WTC11 (cell line): ENCODE data around the gene NOM1. TPM values are rescaled to one million over a fixed set of nuclear protein-coding genes. Genes with fewer than 3 reads are reported as not detected.
"Not testable (repeated sequence)": the region's sequence is repeated elsewhere in the genome, so short reads cannot be mapped to it uniquely, and the experiment has no call there.

ENCODE experiments used
- ATAC-seq: fragments of 200-7000 bp; cut with Tn5 transposase; 2 replicates; pipeline ENCODE4 v1.10.0; 2021; ENCODE audit warnings: mild to moderate bottlenecking, moderate library complexity
- CTCF ChIA-PET: fragments of 300-600 bp; sonication (Branson Sonifier 250); formaldehyde crosslinking; loops from one replicate; lab custom pipeline; 2021; ENCODE audit warnings: antibody characterized with exemption; lab: Charles Lee
- POLR2A ChIA-PET: fragments of 350-600 bp; sonication (Branson Sonifier 250); formaldehyde crosslinking; loops from one replicate; lab custom pipeline; 2021; ENCODE audit warnings: antibody characterized with exemption; lab: Charles Lee
- DNase-seq: peaks from one replicate; pipeline ENCODE4 v3.0.0; 2021; ENCODE audit warnings: low spot score
- H3K27ac Mint-ChIP-seq: 2 replicates; pipeline ENCODE4 v1.8.0; 2021; ENCODE audit warnings: mixed read lengths
- H3K27me3 Mint-ChIP-seq: 2 replicates; pipeline ENCODE4 v1.8.0; 2021; ENCODE audit warnings: low read depth, mild to moderate bottlenecking, moderate library complexity, mixed read lengths
- H3K36me3 Mint-ChIP-seq: 2 replicates; pipeline ENCODE4 v1.8.0; 2021; ENCODE audit warnings: mixed read lengths
- H3K4me1 Mint-ChIP-seq: 2 replicates; pipeline ENCODE4 v1.8.0; 2022; ENCODE audit warnings: mixed read lengths
- H3K4me3 Mint-ChIP-seq: 2 replicates; pipeline ENCODE4 v1.8.0; 2021; ENCODE audit warnings: mild to moderate bottlenecking, moderate library complexity, mixed read lengths
- H3K9me3 Mint-ChIP-seq: 2 replicates; pipeline ENCODE4 v1.8.0; 2021; ENCODE audit warnings: mixed read lengths
- CREB1 ChIP-seq: sonication (generic); formaldehyde crosslinking; IDR thresholded peaks from 2 replicates; pipeline ENCODE4 v1.8.0; 2023; ENCODE audit warnings: mild to moderate bottlenecking, missing genetic modification reagents
- HMGA2 ChIP-seq: fragments of 250-450 bp; sonication (Bioruptor Pico); IDR thresholded peaks from 2 replicates; pipeline ENCODE4 v1.4.0; 2021; ENCODE audit warnings: mild to moderate bottlenecking, moderate library complexity
- MXD4 ChIP-seq: fragments of 250-450 bp; sonication (Bioruptor Pico); IDR thresholded peaks from 2 replicates; pipeline ENCODE4 v1.8.0; 2021; ENCODE audit warnings: mild to moderate bottlenecking, moderate library complexity, borderline replicate concordance
- OVOL2 ChIP-seq: fragments of 250-450 bp; sonication (Bioruptor Pico); IDR thresholded peaks from 2 replicates; pipeline ENCODE4 v1.9.0; 2021; ENCODE audit warnings: mild to moderate bottlenecking, borderline replicate concordance
- TP53 ChIP-seq: sonication (generic); formaldehyde crosslinking; IDR thresholded peaks from 2 replicates; pipeline ENCODE4 v1.8.1; 2023; ENCODE audit warnings: mild to moderate bottlenecking, missing genetic modification reagents
- ZBTB21 ChIP-seq: sonication (generic); formaldehyde crosslinking; IDR thresholded peaks from 2 replicates; pipeline ENCODE4 v1.8.1; 2023; ENCODE audit warnings: mild to moderate bottlenecking, missing genetic modification reagents, borderline replicate concordance
- ZNF219 ChIP-seq: sonication (generic); formaldehyde crosslinking; IDR thresholded peaks from 2 replicates; pipeline ENCODE4 v1.8.0; 2023; ENCODE audit warnings: missing genetic modification reagents, mild to moderate bottlenecking, borderline replicate concordance
- ZNF232 ChIP-seq: sonication (generic); formaldehyde crosslinking; IDR thresholded peaks from 2 replicates; pipeline ENCODE4 v1.8.0; 2022; ENCODE audit warnings: mild to moderate bottlenecking, missing genetic modification reagents
- ZNF263 ChIP-seq: sonication (generic); formaldehyde crosslinking; IDR thresholded peaks from 2 replicates; pipeline ENCODE4 v1.8.1; 2022; ENCODE audit warnings: low read depth, mild to moderate bottlenecking, moderate library complexity, missing genetic modification reagents
- total RNA-seq: library from RNA; stranded (reverse); gene quantifications from 3 replicates; pipeline ENCODE4 v1.2.3, GENCODE V29; 2021
- TF ChIP-seq, protein P1 (sequence below): fragments of 250-450 bp; sonication (Bioruptor Pico); IDR thresholded peaks from 2 replicates; pipeline ENCODE4 v1.9.0; 2021; ENCODE audit warnings: mild to moderate bottlenecking, borderline replicate concordance
- TF ChIP-seq, protein P2 (sequence below): fragments of 250-450 bp; sonication (Bioruptor Pico); IDR thresholded peaks from 2 replicates; pipeline ENCODE4 v2.1.2; 2022; ENCODE audit warnings: mild to moderate bottlenecking, moderate library complexity
- TF ChIP-seq, protein P3 (sequence below): sonication (generic); formaldehyde crosslinking; IDR thresholded peaks from 2 replicates; pipeline ENCODE4 v1.8.0; 2023; ENCODE audit warnings: mild to moderate bottlenecking, missing genetic modification reagents
- TF ChIP-seq, protein P4 (sequence below): sonication (generic); formaldehyde crosslinking; IDR thresholded peaks from 2 replicates; pipeline ENCODE4 v1.8.1; 2023; ENCODE audit warnings: mild to moderate bottlenecking, missing genetic modification reagents, moderate library complexity
- TF ChIP-seq, protein P5 (sequence below): sonication (generic); formaldehyde crosslinking; IDR thresholded peaks from 2 replicates; pipeline ENCODE4 v1.8.1; 2022; ENCODE audit warnings: missing genetic modification reagents, borderline replicate concordance
- TF ChIP-seq, protein P6 (sequence below): fragments of 250-450 bp; sonication (Bioruptor Pico); conservative IDR thresholded peaks from 2 replicates; pipeline ENCODE4 v1.9.0; 2021; ENCODE audit warnings: mild to moderate bottlenecking
- TF ChIP-seq, protein P7 (sequence below): fragments of 200-600 bp; IDR thresholded peaks from 2 replicates; pipeline ENCODE4 v1.8.0; 2022; ENCODE audit warnings: antibody characterized with exemption
- TF ChIP-seq, protein P8 (sequence below): sonication (generic); formaldehyde crosslinking; IDR thresholded peaks from 2 replicates; pipeline ENCODE4 v1.8.0; 2022; ENCODE audit warnings: mild to moderate bottlenecking, missing genetic modification reagents
- TF ChIP-seq, protein P9 (sequence below): fragments of 250-450 bp; sonication (Bioruptor Pico); IDR thresholded peaks from 2 replicates; pipeline ENCODE4 v1.9.0; 2021; ENCODE audit warnings: mild to moderate bottlenecking

The NOM1 gene
- total RNA-seq, 1 experiment from 2014 or later: 38.5 TPM

DNA sequence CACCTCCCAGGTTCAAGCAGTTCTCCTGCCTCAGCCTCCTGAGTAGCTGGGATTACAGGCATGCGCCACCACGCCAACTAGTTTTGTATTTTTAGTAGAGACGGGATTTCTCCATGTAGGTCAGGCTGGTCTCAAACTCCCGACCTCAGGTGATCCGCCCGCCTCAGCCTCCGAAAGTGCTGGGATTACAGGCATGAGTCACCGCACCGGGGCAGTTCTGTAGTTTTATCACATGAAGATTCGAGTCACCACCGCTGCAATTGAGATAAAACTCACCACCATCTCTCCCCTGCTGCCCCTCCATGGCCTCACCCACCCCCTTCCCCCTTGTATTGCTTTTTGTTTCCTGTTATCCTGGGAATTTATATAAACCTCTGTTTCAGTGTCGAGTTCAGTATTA lies 3.7 kb downstream of the NOM1 start:
- peaks cover 56% of the 10 kb centered on the region for H3K36me3 Mint-ChIP-seq
- DNase-seq, ATAC-seq, H3K27me3 Mint-ChIP-seq, H3K27ac Mint-ChIP-seq, POLR2A ChIA-PET, H3K4me3 Mint-ChIP-seq, CTCF ChIA-PET, H3K9me3 Mint-ChIP-seq: not testable (repeated sequence)
- peaks cover 24% of the 10 kb centered on the region for H3K4me1 Mint-ChIP-seq

DNA sequence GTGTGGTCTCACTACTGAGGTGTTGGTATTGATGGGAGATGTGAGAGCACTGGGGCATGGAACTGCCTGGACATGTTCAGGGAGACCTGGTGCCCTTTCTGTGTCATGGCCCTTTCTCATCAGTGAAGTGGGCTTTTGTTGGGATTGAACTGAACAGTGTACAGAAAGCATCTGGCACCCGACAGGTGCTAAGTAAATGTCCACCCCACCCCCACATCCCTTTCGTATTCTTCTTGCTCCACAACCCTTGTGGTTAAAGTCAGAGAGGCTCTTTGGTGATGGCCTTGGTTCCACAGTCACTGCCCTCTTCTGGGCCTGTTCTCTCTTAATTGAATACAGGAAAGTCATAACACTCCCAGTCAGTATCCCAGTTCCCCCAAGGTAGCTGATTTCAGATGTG lies 5.4 kb downstream of the NOM1 start:
- peaks cover 70% of the 10 kb centered on the region for H3K36me3 Mint-ChIP-seq
- ATAC-seq: no peak
- no peak for DNase-seq
- ChIA-PET POLR2A (no interaction called here), CTCF (no interaction called here)
- TF ChIP-seq, protein P1, sequence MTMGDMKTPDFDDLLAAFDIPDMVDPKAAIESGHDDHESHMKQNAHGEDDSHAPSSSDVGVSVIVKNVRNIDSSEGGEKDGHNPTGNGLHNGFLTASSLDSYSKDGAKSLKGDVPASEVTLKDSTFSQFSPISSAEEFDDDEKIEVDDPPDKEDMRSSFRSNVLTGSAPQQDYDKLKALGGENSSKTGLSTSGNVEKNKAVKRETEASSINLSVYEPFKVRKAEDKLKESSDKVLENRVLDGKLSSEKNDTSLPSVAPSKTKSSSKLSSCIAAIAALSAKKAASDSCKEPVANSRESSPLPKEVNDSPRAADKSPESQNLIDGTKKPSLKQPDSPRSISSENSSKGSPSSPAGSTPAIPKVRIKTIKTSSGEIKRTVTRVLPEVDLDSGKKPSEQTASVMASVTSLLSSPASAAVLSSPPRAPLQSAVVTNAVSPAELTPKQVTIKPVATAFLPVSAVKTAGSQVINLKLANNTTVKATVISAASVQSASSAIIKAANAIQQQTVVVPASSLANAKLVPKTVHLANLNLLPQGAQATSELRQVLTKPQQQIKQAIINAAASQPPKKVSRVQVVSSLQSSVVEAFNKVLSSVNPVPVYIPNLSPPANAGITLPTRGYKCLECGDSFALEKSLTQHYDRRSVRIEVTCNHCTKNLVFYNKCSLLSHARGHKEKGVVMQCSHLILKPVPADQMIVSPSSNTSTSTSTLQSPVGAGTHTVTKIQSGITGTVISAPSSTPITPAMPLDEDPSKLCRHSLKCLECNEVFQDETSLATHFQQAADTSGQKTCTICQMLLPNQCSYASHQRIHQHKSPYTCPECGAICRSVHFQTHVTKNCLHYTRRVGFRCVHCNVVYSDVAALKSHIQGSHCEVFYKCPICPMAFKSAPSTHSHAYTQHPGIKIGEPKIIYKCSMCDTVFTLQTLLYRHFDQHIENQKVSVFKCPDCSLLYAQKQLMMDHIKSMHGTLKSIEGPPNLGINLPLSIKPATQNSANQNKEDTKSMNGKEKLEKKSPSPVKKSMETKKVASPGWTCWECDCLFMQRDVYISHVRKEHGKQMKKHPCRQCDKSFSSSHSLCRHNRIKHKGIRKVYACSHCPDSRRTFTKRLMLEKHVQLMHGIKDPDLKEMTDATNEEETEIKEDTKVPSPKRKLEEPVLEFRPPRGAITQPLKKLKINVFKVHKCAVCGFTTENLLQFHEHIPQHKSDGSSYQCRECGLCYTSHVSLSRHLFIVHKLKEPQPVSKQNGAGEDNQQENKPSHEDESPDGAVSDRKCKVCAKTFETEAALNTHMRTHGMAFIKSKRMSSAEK (CRISPR knock-in tag): no peak
- TF ChIP-seq, protein P2, sequence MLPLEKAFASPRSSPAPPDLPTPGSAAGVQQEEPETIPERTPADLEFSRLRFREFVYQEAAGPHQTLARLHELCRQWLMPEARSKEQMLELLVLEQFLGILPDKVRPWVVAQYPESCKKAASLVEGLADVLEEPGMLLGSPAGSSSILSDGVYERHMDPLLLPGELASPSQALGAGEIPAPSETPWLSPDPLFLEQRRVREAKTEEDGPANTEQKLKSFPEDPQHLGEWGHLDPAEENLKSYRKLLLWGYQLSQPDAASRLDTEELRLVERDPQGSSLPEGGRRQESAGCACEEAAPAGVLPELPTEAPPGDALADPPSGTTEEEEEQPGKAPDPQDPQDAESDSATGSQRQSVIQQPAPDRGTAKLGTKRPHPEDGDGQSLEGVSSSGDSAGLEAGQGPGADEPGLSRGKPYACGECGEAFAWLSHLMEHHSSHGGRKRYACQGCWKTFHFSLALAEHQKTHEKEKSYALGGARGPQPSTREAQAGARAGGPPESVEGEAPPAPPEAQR (CRISPR knock-in tag): no peak
- TF ChIP-seq TP53 (CRISPR knock-in tag): no peak
- TF ChIP-seq ZNF263 (CRISPR knock-in tag): no peak
- TF ChIP-seq, protein P3, sequence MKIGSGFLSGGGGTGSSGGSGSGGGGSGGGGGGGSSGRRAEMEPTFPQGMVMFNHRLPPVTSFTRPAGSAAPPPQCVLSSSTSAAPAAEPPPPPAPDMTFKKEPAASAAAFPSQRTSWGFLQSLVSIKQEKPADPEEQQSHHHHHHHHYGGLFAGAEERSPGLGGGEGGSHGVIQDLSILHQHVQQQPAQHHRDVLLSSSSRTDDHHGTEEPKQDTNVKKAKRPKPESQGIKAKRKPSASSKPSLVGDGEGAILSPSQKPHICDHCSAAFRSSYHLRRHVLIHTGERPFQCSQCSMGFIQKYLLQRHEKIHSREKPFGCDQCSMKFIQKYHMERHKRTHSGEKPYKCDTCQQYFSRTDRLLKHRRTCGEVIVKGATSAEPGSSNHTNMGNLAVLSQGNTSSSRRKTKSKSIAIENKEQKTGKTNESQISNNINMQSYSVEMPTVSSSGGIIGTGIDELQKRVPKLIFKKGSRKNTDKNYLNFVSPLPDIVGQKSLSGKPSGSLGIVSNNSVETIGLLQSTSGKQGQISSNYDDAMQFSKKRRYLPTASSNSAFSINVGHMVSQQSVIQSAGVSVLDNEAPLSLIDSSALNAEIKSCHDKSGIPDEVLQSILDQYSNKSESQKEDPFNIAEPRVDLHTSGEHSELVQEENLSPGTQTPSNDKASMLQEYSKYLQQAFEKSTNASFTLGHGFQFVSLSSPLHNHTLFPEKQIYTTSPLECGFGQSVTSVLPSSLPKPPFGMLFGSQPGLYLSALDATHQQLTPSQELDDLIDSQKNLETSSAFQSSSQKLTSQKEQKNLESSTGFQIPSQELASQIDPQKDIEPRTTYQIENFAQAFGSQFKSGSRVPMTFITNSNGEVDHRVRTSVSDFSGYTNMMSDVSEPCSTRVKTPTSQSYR (CRISPR knock-in tag): no peak
- no peak for TF ChIP-seq CREB1 (CRISPR knock-in tag)
- TF ChIP-seq, protein P4, sequence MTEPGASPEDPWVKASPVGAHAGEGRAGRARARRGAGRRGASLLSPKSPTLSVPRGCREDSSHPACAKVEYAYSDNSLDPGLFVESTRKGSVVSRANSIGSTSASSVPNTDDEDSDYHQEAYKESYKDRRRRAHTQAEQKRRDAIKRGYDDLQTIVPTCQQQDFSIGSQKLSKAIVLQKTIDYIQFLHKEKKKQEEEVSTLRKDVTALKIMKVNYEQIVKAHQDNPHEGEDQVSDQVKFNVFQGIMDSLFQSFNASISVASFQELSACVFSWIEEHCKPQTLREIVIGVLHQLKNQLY (CRISPR knock-in tag): no peak
- TF ChIP-seq ZBTB21 (CRISPR knock-in tag): no peak
- TF ChIP-seq, protein P5, sequence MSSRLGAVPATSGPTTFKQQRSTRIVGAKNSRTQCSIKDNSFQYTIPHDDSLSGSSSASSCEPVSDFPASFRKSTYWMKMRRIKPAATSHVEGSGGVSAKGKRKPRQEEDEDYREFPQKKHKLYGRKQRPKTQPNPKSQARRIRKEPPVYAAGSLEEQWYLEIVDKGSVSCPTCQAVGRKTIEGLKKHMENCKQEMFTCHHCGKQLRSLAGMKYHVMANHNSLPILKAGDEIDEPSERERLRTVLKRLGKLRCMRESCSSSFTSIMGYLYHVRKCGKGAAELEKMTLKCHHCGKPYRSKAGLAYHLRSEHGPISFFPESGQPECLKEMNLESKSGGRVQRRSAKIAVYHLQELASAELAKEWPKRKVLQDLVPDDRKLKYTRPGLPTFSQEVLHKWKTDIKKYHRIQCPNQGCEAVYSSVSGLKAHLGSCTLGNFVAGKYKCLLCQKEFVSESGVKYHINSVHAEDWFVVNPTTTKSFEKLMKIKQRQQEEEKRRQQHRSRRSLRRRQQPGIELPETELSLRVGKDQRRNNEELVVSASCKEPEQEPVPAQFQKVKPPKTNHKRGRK (CRISPR knock-in tag): no peak
- TF ChIP-seq, protein P6, sequence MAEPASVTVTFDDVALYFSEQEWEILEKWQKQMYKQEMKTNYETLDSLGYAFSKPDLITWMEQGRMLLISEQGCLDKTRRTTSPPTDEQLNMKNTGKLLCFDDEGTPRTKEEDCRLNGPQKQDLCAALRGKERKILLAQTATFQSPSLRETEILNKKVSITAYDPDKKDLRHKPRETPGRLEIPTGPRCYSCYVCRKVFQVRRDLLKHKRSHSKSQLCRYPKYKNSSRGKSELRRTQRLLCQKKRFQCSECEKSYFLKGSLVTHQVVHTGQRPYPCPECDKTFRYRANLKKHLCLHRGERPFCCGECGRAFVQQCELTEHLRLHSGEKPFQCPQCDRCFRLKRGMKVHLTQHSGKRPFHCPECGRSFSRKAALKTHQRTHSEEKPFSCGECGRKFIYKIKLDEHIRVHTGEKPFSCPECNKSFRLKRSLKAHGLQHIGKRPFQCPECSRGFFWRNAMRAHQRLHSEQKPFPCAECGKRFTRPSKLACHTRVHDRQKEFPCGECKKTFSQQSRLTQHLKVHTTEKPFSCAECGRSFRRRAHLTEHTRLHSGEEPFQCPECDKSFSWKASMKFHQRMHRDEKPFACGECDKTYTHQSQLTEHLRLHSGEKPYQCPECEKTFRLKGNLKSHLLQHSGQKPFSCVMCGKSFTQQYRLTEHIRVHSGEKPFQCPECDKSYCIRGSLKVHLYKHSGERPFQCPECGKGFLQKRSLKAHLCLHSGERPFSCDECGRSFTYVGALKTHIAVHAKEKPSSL (CRISPR knock-in tag): no peak
- TF ChIP-seq HMGA2 (CRISPR knock-in tag): no peak
- TF ChIP-seq, protein P7, sequence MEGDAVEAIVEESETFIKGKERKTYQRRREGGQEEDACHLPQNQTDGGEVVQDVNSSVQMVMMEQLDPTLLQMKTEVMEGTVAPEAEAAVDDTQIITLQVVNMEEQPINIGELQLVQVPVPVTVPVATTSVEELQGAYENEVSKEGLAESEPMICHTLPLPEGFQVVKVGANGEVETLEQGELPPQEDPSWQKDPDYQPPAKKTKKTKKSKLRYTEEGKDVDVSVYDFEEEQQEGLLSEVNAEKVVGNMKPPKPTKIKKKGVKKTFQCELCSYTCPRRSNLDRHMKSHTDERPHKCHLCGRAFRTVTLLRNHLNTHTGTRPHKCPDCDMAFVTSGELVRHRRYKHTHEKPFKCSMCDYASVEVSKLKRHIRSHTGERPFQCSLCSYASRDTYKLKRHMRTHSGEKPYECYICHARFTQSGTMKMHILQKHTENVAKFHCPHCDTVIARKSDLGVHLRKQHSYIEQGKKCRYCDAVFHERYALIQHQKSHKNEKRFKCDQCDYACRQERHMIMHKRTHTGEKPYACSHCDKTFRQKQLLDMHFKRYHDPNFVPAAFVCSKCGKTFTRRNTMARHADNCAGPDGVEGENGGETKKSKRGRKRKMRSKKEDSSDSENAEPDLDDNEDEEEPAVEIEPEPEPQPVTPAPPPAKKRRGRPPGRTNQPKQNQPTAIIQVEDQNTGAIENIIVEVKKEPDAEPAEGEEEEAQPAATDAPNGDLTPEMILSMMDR: no peak
- TF ChIP-seq, protein P8, sequence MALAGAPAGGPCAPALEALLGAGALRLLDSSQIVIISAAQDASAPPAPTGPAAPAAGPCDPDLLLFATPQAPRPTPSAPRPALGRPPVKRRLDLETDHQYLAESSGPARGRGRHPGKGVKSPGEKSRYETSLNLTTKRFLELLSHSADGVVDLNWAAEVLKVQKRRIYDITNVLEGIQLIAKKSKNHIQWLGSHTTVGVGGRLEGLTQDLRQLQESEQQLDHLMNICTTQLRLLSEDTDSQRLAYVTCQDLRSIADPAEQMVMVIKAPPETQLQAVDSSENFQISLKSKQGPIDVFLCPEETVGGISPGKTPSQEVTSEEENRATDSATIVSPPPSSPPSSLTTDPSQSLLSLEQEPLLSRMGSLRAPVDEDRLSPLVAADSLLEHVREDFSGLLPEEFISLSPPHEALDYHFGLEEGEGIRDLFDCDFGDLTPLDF (CRISPR knock-in tag): no peak
- no peak for TF ChIP-seq ZNF232 (CRISPR knock-in tag)
- no peak for TF ChIP-seq MXD4 (CRISPR knock-in tag)
- TF ChIP-seq, protein P9, sequence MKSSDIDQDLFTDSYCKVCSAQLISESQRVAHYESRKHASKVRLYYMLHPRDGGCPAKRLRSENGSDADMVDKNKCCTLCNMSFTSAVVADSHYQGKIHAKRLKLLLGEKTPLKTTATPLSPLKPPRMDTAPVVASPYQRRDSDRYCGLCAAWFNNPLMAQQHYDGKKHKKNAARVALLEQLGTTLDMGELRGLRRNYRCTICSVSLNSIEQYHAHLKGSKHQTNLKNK: no peak
- no peak for TF ChIP-seq OVOL2 (CRISPR knock-in tag)
- no peak for TF ChIP-seq ZNF219
- H3K27ac Mint-ChIP-seq: peak overlapping the region; percentile 86
- peaks cover 24% of the 10 kb centered on the region for H3K4me1 Mint-ChIP-seq
- no peaks in the 10 kb centered on the region; the same call in 1 of the 2 replicates for H3K27me3 Mint-ChIP-seq
- H3K4me3 Mint-ChIP-seq: no peak overlapping the region
- no peaks in the 10 kb centered on the region for H3K9me3 Mint-ChIP-seq
